IPS-NIHi7 (cell line): ENCODE results near the gene FAM222A.

Source experiments
- DNase-seq: peaks from one replicate; pipeline ENCODE4 v3.0.0; 2012; ENCODE audit warnings: mixed read lengths; ENCODE audit errors: extremely low spot score

FAM222A gene

GRCh38 chr12:109713187-109714070, at the start of gene FAM222A:
FAM222A (plus strand) TSS chr12:109713825; CDS start chr12:109744147, 30,322 bp downstream.
- peak; percentile 95 for DNase-seq

GRCh38 chr12:109664402-109664801, 49.2 kb upstream of the FAM222A start:
- no peak for DNase-seq

- no peak for DNase-seq
Measured at GRCh38 chr12:109666068-109666467, 47.6 kb upstream of the FAM222A start.

- no peak for DNase-seq
Measured at GRCh38 chr12:109670731-109671130, 42.9 kb upstream of the FAM222A start.

- no peak for DNase-seq
Measured at GRCh38 chr12:109671502-109671901, 42.1 kb upstream of the FAM222A start.

- DNase-seq = no peak
Measured at GRCh38 chr12:109673379-109673778, 40.2 kb upstream of the FAM222A start.

GRCh38 chr12:109673884-109674283, 39.7 kb upstream of the FAM222A start:
- DNase-seq = no peak

- no peak for DNase-seq
Measured at GRCh38 chr12:109675411-109675810, 38.2 kb upstream of the FAM222A start.

GRCh38 chr12:109677279-109677691, 36.3 kb upstream of the FAM222A start:
- DNase-seq = no peak

GRCh38 chr12:109678719-109679118, 34.9 kb upstream of the FAM222A start:
- no peak for DNase-seq

GRCh38 chr12:109679501-109680263, 33.9 kb upstream of the FAM222A start:
- DNase-seq = no peak

GRCh38 chr12:109680264-109681005, 33.2 kb upstream of the FAM222A start:
- no peak for DNase-seq

GRCh38 chr12:109681986-109682707, 31.5 kb upstream of the FAM222A start:
- DNase-seq = no peak

- no peak for DNase-seq
Measured at GRCh38 chr12:109682708-109683060, 30.9 kb upstream of the FAM222A start.

GRCh38 chr12:109683316-109683715, 30.3 kb upstream of the FAM222A start:
- no peak for DNase-seq

GRCh38 chr12:109685574-109686447, 27.8 kb upstream of the FAM222A start:
- DNase-seq = no peak

- no peak for DNase-seq
Measured at GRCh38 chr12:109686523-109686922, 27.1 kb upstream of the FAM222A start.

- no peak for DNase-seq
Measured at GRCh38 chr12:109687250-109687649, 26.4 kb upstream of the FAM222A start.

- DNase-seq = no peak
Measured at GRCh38 chr12:109689426-109689825, 24.2 kb upstream of the FAM222A start.

GRCh38 chr12:109693160-109693559, 20.5 kb upstream of the FAM222A start:
- no peak for DNase-seq
